ENCODE results near the gene ELAPOR1.

The ELAPOR1 gene

GRCh38 chr1:109109906-109110305, 4.0 kb upstream of the ELAPOR1 start:
- DNase-seq (ENCODE audit: low read depth), result no peak
- TF ChIP-seq, protein P1, sequence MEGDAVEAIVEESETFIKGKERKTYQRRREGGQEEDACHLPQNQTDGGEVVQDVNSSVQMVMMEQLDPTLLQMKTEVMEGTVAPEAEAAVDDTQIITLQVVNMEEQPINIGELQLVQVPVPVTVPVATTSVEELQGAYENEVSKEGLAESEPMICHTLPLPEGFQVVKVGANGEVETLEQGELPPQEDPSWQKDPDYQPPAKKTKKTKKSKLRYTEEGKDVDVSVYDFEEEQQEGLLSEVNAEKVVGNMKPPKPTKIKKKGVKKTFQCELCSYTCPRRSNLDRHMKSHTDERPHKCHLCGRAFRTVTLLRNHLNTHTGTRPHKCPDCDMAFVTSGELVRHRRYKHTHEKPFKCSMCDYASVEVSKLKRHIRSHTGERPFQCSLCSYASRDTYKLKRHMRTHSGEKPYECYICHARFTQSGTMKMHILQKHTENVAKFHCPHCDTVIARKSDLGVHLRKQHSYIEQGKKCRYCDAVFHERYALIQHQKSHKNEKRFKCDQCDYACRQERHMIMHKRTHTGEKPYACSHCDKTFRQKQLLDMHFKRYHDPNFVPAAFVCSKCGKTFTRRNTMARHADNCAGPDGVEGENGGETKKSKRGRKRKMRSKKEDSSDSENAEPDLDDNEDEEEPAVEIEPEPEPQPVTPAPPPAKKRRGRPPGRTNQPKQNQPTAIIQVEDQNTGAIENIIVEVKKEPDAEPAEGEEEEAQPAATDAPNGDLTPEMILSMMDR (IDR thresholded peaks at IDR 0.05; ENCODE audit: insufficient read depth, low read depth, low read length, missing control alignments), result no peak

DNA sequence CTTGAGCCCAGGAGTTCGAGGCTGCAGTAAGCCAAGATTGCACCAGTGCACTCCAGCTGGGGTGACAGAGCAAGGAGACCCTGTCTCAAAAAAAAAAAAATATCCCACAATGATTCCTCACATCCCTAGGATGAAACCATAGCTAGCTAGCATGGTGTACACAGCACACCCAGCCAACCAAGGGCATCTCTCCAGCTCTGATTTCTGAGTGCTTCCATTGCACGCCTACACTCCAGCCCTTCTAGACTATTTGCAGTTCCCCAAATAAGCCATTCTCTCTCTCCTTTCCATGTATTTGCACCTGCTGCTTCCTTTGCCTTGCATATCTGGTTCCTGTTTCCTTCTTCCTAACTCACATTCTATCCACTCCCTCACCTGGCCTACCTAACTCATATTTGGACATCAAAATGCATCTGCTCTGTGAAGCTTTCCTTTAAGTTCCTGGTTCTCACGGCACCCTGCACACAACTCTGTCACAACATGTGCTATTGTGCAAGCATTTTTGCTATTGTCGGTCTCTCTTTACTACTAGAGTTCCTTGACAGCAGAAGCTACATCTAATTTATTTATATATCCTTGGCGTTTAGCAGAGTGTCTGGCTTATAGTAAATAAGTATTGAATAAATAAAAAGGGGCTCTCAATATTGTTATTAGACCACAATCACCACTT, 2.4 kb upstream of the ELAPOR1 start:
- no peak overlapping the region for H3K4me3 ChIP-seq (ENCODE audit: low read depth, low read length)
- no peak for DNase-seq (ENCODE audit: low read depth)
- TF ChIP-seq, protein P1 (IDR thresholded peaks at IDR 0.05; ENCODE audit: insufficient read depth, low read depth, low read length, missing control alignments), result no peak

More at GRCh38 chr1:109109906-109110305, 4.0 kb upstream of the ELAPOR1 start:
- no peak overlapping the region for H3K4me3 ChIP-seq (ENCODE audit: low read depth, low read length)

- no peak overlapping the region for H3K4me3 ChIP-seq (ENCODE audit: low read depth, low read length)
Measured at GRCh38 chr1:109112056-109112651, 1.8 kb upstream of the ELAPOR1 start.

GRCh38 chr1:109112652-109113285, 1.1 kb upstream of the ELAPOR1 start:
- H3K4me3 ChIP-seq (ENCODE audit: low read depth, low read length), result no peak overlapping the region
- TF ChIP-seq, protein P1 (IDR thresholded peaks at IDR 0.05; ENCODE audit: insufficient read depth, low read depth, low read length, missing control alignments), result peak; percentile 97
- peak; percentile 84 for DNase-seq (ENCODE audit: low read depth)

More at GRCh38 chr1:109112056-109112651, 1.8 kb upstream of the ELAPOR1 start:
- TF ChIP-seq, protein P1 (IDR thresholded peaks at IDR 0.05; ENCODE audit: insufficient read depth, low read depth, low read length, missing control alignments), result peak; percentile 31
- DNase-seq (ENCODE audit: low read depth), result peak; percentile 39

- no peak for DNase-seq (ENCODE audit: low read depth)
- TF ChIP-seq, protein P1 (IDR thresholded peaks at IDR 0.05; ENCODE audit: insufficient read depth, low read depth, low read length, missing control alignments), result no peak
- H3K4me3 ChIP-seq (ENCODE audit: low read depth, low read length), result no peak overlapping the region
Measured at GRCh38 chr1:109114342-109114674, 393 bp downstream of the ELAPOR1 start.

- TF ChIP-seq, protein P1 (IDR thresholded peaks at IDR 0.05; ENCODE audit: insufficient read depth, low read depth, low read length, missing control alignments), result no peak
- H3K4me3 ChIP-seq (ENCODE audit: low read depth, low read length), result no peak overlapping the region
- no peak for DNase-seq (ENCODE audit: low read depth)
Measured at GRCh38 chr1:109115685-109116084, 1.8 kb downstream of the ELAPOR1 start.
